OCI-LY7 (cell line): ENCODE results near the gene APOE. TPM values are rescaled to one million over a fixed set of nuclear protein-coding genes. Genes with fewer than 3 reads are reported as not detected.
"Not testable (repeated sequence)": the region's sequence is repeated elsewhere in the genome, so short reads cannot be mapped to it uniquely, and the experiment has no call there.

Experiments
- BruUV-seq: library from RNA; stranded (reverse); fragments of 400-500 nt; replicated peaks from 2 replicates; lab custom pipeline; 2021; lab: Mats Ljungman, UMichigan
- CTCF ChIA-PET: fragments of 300-600 bp; sonication (Branson Sonifier 250); formaldehyde crosslinking; loops from one replicate; lab custom pipeline; 2022; ENCODE audit warnings: antibody characterized with exemption; ENCODE audit not compliant: unreplicated experiment; lab: Charles Lee
- POLR2A ChIA-PET: fragments of 300-600 bp; sonication (Branson Sonifier 250); formaldehyde crosslinking; loops from one replicate; lab custom pipeline; 2022; ENCODE audit warnings: antibody characterized with exemption; lab: Charles Lee
- DNase-seq: peaks from one replicate; pipeline ENCODE4 v3.0.0-alpha.2; 2015; ENCODE audit warnings: low spot score
- H2AFZ ChIP-seq: fragments of 200-600 bp; sonication (generic), shearing (Covaris generic); 2 replicates; pipeline ENCODE4 v1.6.1; 2014; ENCODE audit warnings: mild to moderate bottlenecking, antibody characterized with exemption, low read length, moderate library complexity
- H3K27ac ChIP-seq: fragments of 200-600 bp; sonication (generic); 2 replicates; pipeline ENCODE4 v1.5.1; 2014; ENCODE audit warnings: mixed run types, low read depth, mild to moderate bottlenecking, moderate library complexity, low read length, inconsistent platforms; ENCODE audit not compliant: poor library complexity, severe bottlenecking
- H3K36me3 ChIP-seq: fragments of 200-600 bp; sonication (generic); 2 replicates; pipeline ENCODE4 v1.6.1; 2014; ENCODE audit warnings: mild to moderate bottlenecking, antibody characterized with exemption, low read length, moderate library complexity, mixed read lengths; ENCODE audit not compliant: insufficient read depth
- H3K4me1 ChIP-seq: fragments of 200-600 bp; sonication (generic); 2 replicates; pipeline ENCODE4 v1.5.1; 2014; ENCODE audit warnings: mild to moderate bottlenecking, low read length; ENCODE audit not compliant: insufficient read depth, poor library complexity, severe bottlenecking
- H3K4me2 ChIP-seq: fragments of 200-600 bp; sonication (generic); 2 replicates; pipeline ENCODE4 v1.6.1; 2014; ENCODE audit warnings: mild to moderate bottlenecking, low read length
- H3K4me3 ChIP-seq: fragments of 200-600 bp; sonication (generic); 2 replicates; pipeline ENCODE4 v1.5.1; 2014; ENCODE audit warnings: mild to moderate bottlenecking, low read depth, low read length; ENCODE audit not compliant: poor library complexity, severe bottlenecking
- H3K79me2 ChIP-seq: fragments of 200-600 bp; sonication (generic); 2 replicates; pipeline ENCODE4 v1.6.1; 2016; ENCODE audit warnings: low read depth, mild to moderate bottlenecking, low read length, moderate library complexity, mixed read lengths; ENCODE audit not compliant: insufficient read depth
- H3K9me2 ChIP-seq: fragments of 200-600 bp; sonication (generic); 2 replicates; pipeline ENCODE4 v1.6.1; 2016; ENCODE audit warnings: mild to moderate bottlenecking, low read length, mixed read lengths; ENCODE audit not compliant: insufficient read depth
- H3K9me3 ChIP-seq: fragments of 200-600 bp; sonication (generic); 2 replicates; pipeline ENCODE4 v1.6.1; 2014; ENCODE audit warnings: mild to moderate bottlenecking, mixed run types, low read length, mixed read lengths
- H4K20me1 ChIP-seq: fragments of 200-600 bp; sonication (generic); 2 replicates; pipeline ENCODE4 v1.6.1; 2014; ENCODE audit warnings: mild to moderate bottlenecking, antibody characterized with exemption, low read length, moderate library complexity, mixed read lengths; ENCODE audit not compliant: insufficient read depth
- CTCF ChIP-seq: fragments of 200-600 bp; sonication (generic); conservative IDR thresholded peaks from 2 replicates; pipeline ENCODE4 v1.5.1; 2014; ENCODE audit warnings: mild to moderate bottlenecking, antibody characterized with exemption, low read length, moderate library complexity, mixed read lengths
- EZH2phosphoT487 ChIP-seq: fragments of 200-600 bp; sonication (generic); IDR thresholded peaks from 2 replicates; pipeline ENCODE4 v1.6.1; 2018; ENCODE audit warnings: low read depth, borderline replicate concordance, mild to moderate bottlenecking, mixed run types, antibody characterized with exemption, low read length, moderate library complexity, mixed read lengths
- intact Hi-C: fragments of 100-400 bp; cut with micrococcal nuclease; formaldehyde crosslinking; loops from one replicate; pipeline ENCODE4 v1.10.0; 2022; ENCODE audit not compliant: unreplicated experiment
- total RNA-seq, 2 experiments: library from RNA; depleted of rRNA in 1 of 2; stranded (reverse); fragments of >200 nt in 1 of 2; shearing (Covaris generic) in 1 of 2; gene quantifications; 2 replicates each; pipeline ENCODE4 v1.2.3, GENCODE V29; 2014 to 2022

Gene APOE
- total RNA-seq, 2 experiments from 2014 or later: 1.8 to 2.1 TPM

GRCh38 chr19:44882063-44882462, 23.5 kb upstream of the APOE start:
- H3K4me1 ChIP-seq: peaks cover 6% of the 10 kb centered on the region
- ChIA-PET POLR2A (interaction anchor here (0.5 kb wide), 1 partner anchor 1171 kb away, joined by 3 read pairs; no protein-coding TSS in a partner anchor), CTCF (no interaction called here)
- no peaks in the 10 kb centered on the region for H3K9me3 ChIP-seq
- intact Hi-C loops: no loop called here
- H3K4me3 ChIP-seq: no peak overlapping the region
- H3K79me2 ChIP-seq: no peaks in the 10 kb centered on the region
- no TSS peak for BruUV-seq
- no peak for DNase-seq
- H3K4me2 ChIP-seq: no peak overlapping the region
- no peak overlapping the region for H2AFZ ChIP-seq
- no peaks in the 10 kb centered on the region for H3K36me3 ChIP-seq
- no peaks in the 10 kb centered on the region for H3K9me2 ChIP-seq
- TF ChIP-seq EZH2phosphoT487 (no peak), CTCF (no peak)
- no peaks in the 10 kb centered on the region for H4K20me1 ChIP-seq
- H3K27ac ChIP-seq: no peak overlapping the region

- H3K36me3 ChIP-seq, BruUV-seq, CTCF ChIA-PET, H3K9me3 ChIP-seq, H3K9me2 ChIP-seq, H4K20me1 ChIP-seq, H2AFZ ChIP-seq, DNase-seq, H3K4me1 ChIP-seq, H3K4me2 ChIP-seq, H3K27ac ChIP-seq, H3K4me3 ChIP-seq, H3K79me2 ChIP-seq, intact Hi-C loops: not testable (repeated sequence)
- POLR2A ChIA-PET: interaction anchor here (0.5 to 0.6 kb wide), 3 partner anchors 54 to 1170 kb away, joined by 3 read pairs; no protein-coding TSS in a partner anchor
Observed at GRCh38 chr19:44882619-44883397, 22.8 kb upstream of the APOE start.

- intact Hi-C loops: no loop called here
- BruUV-seq: no TSS peak
- Histone ChIP-seq H3K9me3 (no peaks in the 10 kb centered on the region), H3K4me1 (no peaks in the 10 kb centered on the region), H4K20me1 (no peaks in the 10 kb centered on the region), H2AFZ (no peak overlapping the region), H3K9me2 (no peaks in the 10 kb centered on the region), H3K27ac (no peak overlapping the region), H3K4me2 (no peak overlapping the region), H3K4me3 (no peak overlapping the region), H3K36me3 (no peaks in the 10 kb centered on the region), H3K79me2 (no peaks in the 10 kb centered on the region)
- ChIA-PET POLR2A (interaction anchor here (0.6 to 1.1 kb wide), 3 partner anchors 34 to 1349 kb away, joined by 3 to 5 read pairs (median 4); no protein-coding TSS in a partner anchor), CTCF (no interaction called here)
- no peak for TF ChIP-seq CTCF
- TF ChIP-seq EZH2phosphoT487: no peak
- no peak for DNase-seq
Observed at GRCh38 chr19:44883922-44884321, 21.7 kb upstream of the APOE start.
